CD4-positive, alpha-beta memory T cell (primary cell): Measurements from ENCODE around the gene AS3MT. TPM values are rescaled to one million over a fixed set of nuclear protein-coding genes. Genes with fewer than 3 reads are reported as not detected.
"Not testable (repeated sequence)": the region's sequence is repeated elsewhere in the genome, so short reads cannot be mapped to it uniquely, and the experiment has no call there.

Experiments used
- CTCF ChIA-PET: fragments of 350-600 bp; sonication (Branson Sonifier 250); formaldehyde crosslinking; loops from one replicate; lab custom pipeline; 2021; ENCODE audit warnings: inconsistent platforms; ENCODE audit not compliant: partially characterized antibody; lab: Charles Lee
- POLR2A ChIA-PET: fragments of 350-600 bp; sonication (Branson Sonifier 250); formaldehyde crosslinking; loops from one replicate; lab custom pipeline; 2021; ENCODE audit not compliant: partially characterized antibody; lab: Charles Lee
- DNase-seq, 5 donors: peaks; one replicate each; pipeline versions ENCODE4 v3.0.0 to v3.0.0-alpha.2; 2020 to 2022; ENCODE audit warnings: mixed read lengths in 1 of 5
- H3K27ac ChIP-seq: one replicate; pipeline ENCODE4 v1.7.0; 2013; ENCODE audit warnings: low read depth, low read length
- H3K27me3 ChIP-seq: 2 replicates; pipeline ENCODE4 v1.7.0; 2013; ENCODE audit warnings: mild to moderate bottlenecking, low read length, moderate library complexity; ENCODE audit not compliant: insufficient read depth
- H3K36me3 ChIP-seq: 2 replicates; pipeline ENCODE4 v1.7.0; 2013; ENCODE audit warnings: mild to moderate bottlenecking, low read length, moderate library complexity; ENCODE audit not compliant: insufficient read depth
- H3K4me1 ChIP-seq: 2 replicates; pipeline ENCODE4 v1.7.0; 2013; ENCODE audit warnings: mild to moderate bottlenecking, low read length, moderate library complexity; ENCODE audit not compliant: insufficient read depth
- H3K4me3 ChIP-seq, 2 donors: one replicate each; pipeline ENCODE4 v1.7.0; 2013; ENCODE audit warnings: low read length in 2 of 2, mild to moderate bottlenecking in 1 of 2
- H3K9me3 ChIP-seq, 2 donors: one replicate each; pipeline ENCODE4 v1.7.0; 2013; ENCODE audit warnings: low read length in 2 of 2, control low read depth in 1 of 2; ENCODE audit not compliant: control insufficient read depth in 1 of 2
- H3K27ac Mint-ChIP-seq, 7 donors: one replicate each; pipeline ENCODE4 v1.8.0; 2020 to 2021; ENCODE audit warnings: mixed read lengths in 7 of 7, mild to moderate bottlenecking in 6 of 7, inconsistent platforms in 3 of 7, moderate library complexity in 3 of 7
- H3K27me3 Mint-ChIP-seq, 2 donors: one replicate each; pipeline ENCODE4 v1.8.0; 2020 to 2021; ENCODE audit warnings: mixed read lengths in 2 of 2
- H3K36me3 Mint-ChIP-seq, 2 donors: one replicate each; pipeline ENCODE4 v1.8.0; 2020 to 2021; ENCODE audit warnings: mixed read lengths in 2 of 2, inconsistent platforms in 1 of 2, mild to moderate bottlenecking in 1 of 2
- H3K4me1 Mint-ChIP-seq, 4 donors: one replicate each; pipeline ENCODE4 v1.8.0; 2020 to 2021; ENCODE audit warnings: mixed read lengths in 4 of 4, mild to moderate bottlenecking in 1 of 4
- H3K4me3 Mint-ChIP-seq, 8 donors: one replicate each; pipeline ENCODE4 v1.8.0; 2020 to 2021; ENCODE audit warnings: mixed read lengths in 8 of 8, mild to moderate bottlenecking in 7 of 8, moderate library complexity in 6 of 8, inconsistent platforms in 3 of 8
- H3K9me3 Mint-ChIP-seq, 8 donors: one replicate each; pipeline ENCODE4 v1.8.0; 2020 to 2021; ENCODE audit warnings: mixed read lengths in 8 of 8, mild to moderate bottlenecking in 5 of 8, inconsistent platforms in 3 of 8, moderate library complexity in 1 of 8
- intact Hi-C: fragments of 100-400 bp; cut with micrococcal nuclease; formaldehyde crosslinking; loops from one replicate; pipeline ENCODE4 v1.15.1; 2023
- polyA plus RNA-seq, 2 donors: library from polyadenylated mRNA; unstranded; fragments of 300-500 nt; fragmentation: Illumina TruSeq; gene quantifications; one replicate each; pipeline ENCODE4 v1.2.3, GENCODE V29; 2021
- total RNA-seq, 2 experiments: library from RNA; stranded (reverse); gene quantifications; one replicate each; pipeline ENCODE4 v1.2.3, GENCODE V29; 2021

AS3MT gene, protein sequence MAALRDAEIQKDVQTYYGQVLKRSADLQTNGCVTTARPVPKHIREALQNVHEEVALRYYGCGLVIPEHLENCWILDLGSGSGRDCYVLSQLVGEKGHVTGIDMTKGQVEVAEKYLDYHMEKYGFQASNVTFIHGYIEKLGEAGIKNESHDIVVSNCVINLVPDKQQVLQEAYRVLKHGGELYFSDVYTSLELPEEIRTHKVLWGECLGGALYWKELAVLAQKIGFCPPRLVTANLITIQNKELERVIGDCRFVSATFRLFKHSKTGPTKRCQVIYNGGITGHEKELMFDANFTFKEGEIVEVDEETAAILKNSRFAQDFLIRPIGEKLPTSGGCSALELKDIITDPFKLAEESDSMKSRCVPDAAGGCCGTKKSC
- total RNA-seq (1 to 10 TPM; 2.3 TPM), polyA plus RNA-seq (under 1 TPM in 1 of 2 donors, not detected in 1; 0.14 TPM)

DNA sequence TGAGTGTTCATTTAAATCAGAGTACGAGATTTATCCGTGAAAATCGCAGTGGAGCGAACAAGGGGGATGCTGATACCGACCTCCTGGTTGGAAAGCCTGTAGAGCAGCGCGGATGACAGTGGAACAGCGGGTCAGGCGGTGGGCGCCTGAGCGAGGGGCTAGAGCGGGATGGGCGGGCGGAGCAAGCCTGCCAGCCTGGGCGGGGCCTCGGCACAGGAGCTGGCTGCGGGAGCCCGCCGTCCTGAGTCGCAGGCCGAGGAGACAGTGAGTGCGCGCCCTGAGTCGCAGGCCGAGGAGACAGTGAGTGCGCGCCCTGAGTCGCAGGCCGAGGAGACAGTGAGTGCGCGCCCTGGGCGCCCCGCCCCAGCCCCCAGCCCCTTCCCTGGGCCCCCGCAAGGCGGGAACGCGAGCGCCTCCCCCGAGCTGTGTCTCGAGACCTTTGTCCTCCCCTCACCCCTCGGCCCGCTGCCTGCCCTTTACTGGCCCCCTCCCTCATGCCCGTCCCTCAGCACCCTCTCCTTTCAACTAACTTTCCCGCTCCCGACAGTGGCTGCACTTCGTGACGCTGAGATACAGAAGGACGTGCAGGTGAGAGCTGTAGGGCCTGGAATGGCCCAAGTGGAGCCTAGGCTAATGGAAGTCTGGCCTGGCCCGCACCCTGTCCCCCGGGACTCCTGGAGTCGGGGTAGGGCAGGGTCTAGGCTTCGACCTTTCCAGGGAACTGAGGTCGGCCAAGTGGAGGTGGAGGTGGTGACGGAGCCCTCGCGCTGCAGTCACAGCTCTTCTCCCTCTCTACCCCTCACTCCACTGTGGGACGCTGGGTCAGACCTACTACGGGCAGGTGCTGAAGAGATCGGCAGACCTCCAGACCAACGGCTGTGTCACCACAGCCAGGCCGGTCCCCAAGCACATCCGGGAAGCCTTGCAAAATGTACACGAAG is at the start of gene AS3MT:
Gene AS3MT (plus strand): TSS at position 213 of the 941 bp plus-strand sequence. CDS start 123 bp downstream, at position 336.
- Histone ChIP-seq H3K9me3 (no peaks in the 10 kb centered on the region), H3K36me3 (no peaks in the 10 kb centered on the region), H3K27me3 (no peaks in the 10 kb centered on the region), H3K27ac (no peak within 1 kb of the TSS), H3K4me1 (no peaks in the 10 kb centered on the region), H3K4me3 (no peak within 1 kb of the TSS)
- POLR2A ChIA-PET: interaction anchor here (0.7 kb wide), 1 partner anchor 21 kb away, joined by 3 read pairs; no protein-coding TSS in a partner anchor
- peak within 1 kb of the TSS; percentile 10 to 81 (median 66) for H3K4me3 Mint-ChIP-seq
- peaks cover 6 to 11% of the 10 kb centered on the region in 2 donors for H3K36me3 Mint-ChIP-seq
- peaks cover 5 to 14% (median 10%) of the 10 kb centered on the region in 4 donors for H3K4me1 Mint-ChIP-seq
- intact Hi-C loops: no loop called here
- H3K27ac Mint-ChIP-seq: peak within 1 kb of the TSS in 2 of 7 donors; percentile 44 to 57
- DNase-seq: no peak
- H3K27me3 Mint-ChIP-seq: peaks cover 11 to 14% of the 10 kb centered on the region in 2 donors
- peaks cover 0 to 3% (median 0%) of the 10 kb centered on the region in 8 donors for H3K9me3 Mint-ChIP-seq
- CTCF ChIA-PET: no interaction called here

DNA sequence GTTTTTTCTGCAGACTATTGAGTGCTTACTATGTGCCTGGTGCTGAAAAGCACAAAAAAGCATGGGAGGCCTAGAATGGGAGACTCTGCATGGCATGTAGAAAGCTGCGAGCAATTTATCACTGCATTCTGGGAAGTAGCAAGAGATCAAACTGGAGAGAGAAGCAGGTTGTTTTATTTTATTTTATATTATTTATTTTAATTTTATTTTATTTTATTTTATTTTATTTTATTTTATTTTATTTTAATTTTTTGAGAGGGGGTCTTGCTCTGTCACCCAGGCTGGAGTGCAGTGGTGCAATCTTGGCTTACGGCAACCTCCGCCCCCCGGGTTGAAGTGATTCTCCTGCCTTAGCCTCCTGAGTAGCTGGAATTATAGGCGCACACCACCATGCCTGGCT is 49.3 kb upstream of the AS3MT start:
- H3K9me3 Mint-ChIP-seq, H3K27ac Mint-ChIP-seq, DNase-seq, H3K36me3 ChIP-seq, H3K4me3 ChIP-seq, H3K27me3 Mint-ChIP-seq, H3K27ac ChIP-seq, H3K36me3 Mint-ChIP-seq, intact Hi-C loops, H3K4me1 ChIP-seq, H3K27me3 ChIP-seq, H3K9me3 ChIP-seq, H3K4me3 Mint-ChIP-seq, H3K4me1 Mint-ChIP-seq: not testable (repeated sequence)
- POLR2A ChIA-PET: interaction anchor here (0.6 kb wide), 1 partner anchor 26 kb away, joined by 3 read pairs; no protein-coding TSS in a partner anchor
- CTCF ChIA-PET: interaction anchor here (1.2 kb wide), 1 partner anchor 14 kb away, joined by 3 read pairs; no protein-coding TSS in a partner anchor

DNA sequence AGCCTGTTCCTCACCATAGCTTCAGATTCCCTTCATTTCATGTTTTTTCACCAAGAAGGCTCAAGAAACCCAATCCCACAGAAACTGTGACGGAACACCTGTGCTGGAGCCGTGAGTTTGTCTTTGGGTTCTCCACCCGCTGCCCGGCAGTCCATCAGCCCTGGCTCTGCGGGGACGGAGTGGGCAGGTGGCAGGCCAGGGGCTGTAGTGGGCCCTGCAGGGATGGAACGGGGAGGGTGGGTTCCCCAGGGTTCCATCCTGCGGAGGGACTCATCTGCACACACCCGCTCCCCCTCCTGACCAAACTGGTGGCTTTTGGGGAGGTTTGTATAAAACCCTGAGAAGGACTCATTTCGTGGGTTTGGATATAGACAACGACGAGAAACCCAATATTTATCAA is 47.0 kb upstream of the AS3MT start:
- H3K36me3 ChIP-seq: no peaks in the 10 kb centered on the region

DNA sequence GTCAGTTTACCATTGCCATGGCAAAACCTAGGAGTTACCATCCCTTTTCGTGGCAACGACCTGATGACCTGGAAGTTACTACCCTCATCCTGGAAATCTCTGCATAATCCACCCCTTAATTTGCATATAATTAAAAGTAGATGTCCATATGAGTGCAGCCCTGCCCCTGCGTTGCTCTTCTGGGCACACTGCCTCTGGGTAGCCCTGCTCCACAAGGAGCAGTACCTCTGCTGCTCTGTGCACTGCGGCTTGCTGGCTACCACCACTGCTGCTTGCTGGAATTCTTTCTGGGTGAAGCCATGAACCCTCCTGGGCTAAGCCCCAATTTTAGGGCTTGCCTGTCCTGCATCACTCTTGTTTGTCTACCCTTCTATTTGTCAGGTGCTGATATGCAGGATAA is 44.6 kb upstream of the AS3MT start:
- H3K9me3 ChIP-seq: no peaks in the 10 kb centered on the region
- no peaks in the 10 kb centered on the region for H3K36me3 Mint-ChIP-seq
- H3K4me1 ChIP-seq: no peaks in the 10 kb centered on the region
- CTCF ChIA-PET: no interaction called here
- H3K4me3 ChIP-seq: no peak overlapping the region
- H3K4me1 Mint-ChIP-seq: peaks cover 0 to 1% (median 0%) of the 10 kb centered on the region in 4 donors
- POLR2A ChIA-PET: no interaction called here
- intact Hi-C loops: no loop called here
- no peak overlapping the region for H3K27ac Mint-ChIP-seq
- no peak for DNase-seq
- H3K27ac ChIP-seq: no peak overlapping the region
- no peak overlapping the region for H3K4me3 Mint-ChIP-seq
- H3K36me3 ChIP-seq: no peaks in the 10 kb centered on the region
- H3K27me3 Mint-ChIP-seq: peaks cover 0 to 2% of the 10 kb centered on the region in 2 donors
- no peaks in the 10 kb centered on the region for H3K9me3 Mint-ChIP-seq
- no peaks in the 10 kb centered on the region for H3K27me3 ChIP-seq

More for the DNA sequence above, 47.0 kb upstream of the AS3MT start:
- CTCF ChIA-PET: no interaction called here
- Mint-ChIP-seq H3K36me3 (no peaks in the 10 kb centered on the region), H3K27ac (no peak overlapping the region), H3K4me3 (no peak overlapping the region), H3K9me3 (no peaks in the 10 kb centered on the region), H3K4me1 (peaks cover 0 to 1% (median 0%) of the 10 kb centered on the region in 4 donors), H3K27me3 (peaks cover 0 to 2% of the 10 kb centered on the region in 2 donors)
- Histone ChIP-seq H3K4me3 (no peak overlapping the region), H3K27ac (no peak overlapping the region), H3K4me1 (no peaks in the 10 kb centered on the region), H3K27me3 (no peaks in the 10 kb centered on the region), H3K9me3 (no peaks in the 10 kb centered on the region)
- POLR2A ChIA-PET: no interaction called here
- no peak for DNase-seq
- intact Hi-C loops: no loop called here

DNA sequence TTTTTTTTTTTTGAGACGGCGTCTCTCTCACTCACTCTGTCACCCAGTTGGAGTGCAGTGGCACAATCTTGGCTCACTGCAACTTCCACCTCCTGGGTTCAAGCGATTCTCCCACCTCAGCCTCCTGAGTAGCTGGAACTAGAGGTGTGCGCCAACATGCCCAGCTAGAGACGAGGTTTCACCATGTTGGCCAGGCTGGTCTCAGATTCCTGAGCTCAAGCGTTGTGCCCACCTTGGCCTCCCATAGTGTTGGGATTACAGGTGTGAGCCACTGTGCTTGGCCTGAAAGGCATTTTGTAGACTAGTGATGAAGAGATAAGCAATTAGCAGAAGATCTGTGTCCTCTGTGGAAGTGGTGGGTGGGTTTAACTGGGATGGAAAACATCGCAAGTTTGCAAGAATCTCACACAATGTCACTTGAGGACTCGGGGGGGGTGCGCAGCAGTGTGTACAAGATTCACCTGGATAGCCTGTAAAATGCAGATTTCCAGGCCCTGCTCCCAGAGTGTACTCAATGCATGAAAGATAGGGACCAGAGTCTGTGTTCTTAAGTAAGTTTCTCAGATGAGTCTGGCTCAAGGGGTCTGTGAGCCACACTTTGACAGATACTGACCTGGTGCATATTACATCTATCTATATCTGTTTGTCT is 43.0 kb upstream of the AS3MT start:
- Histone ChIP-seq H3K9me3 (no peaks in the 10 kb centered on the region), H3K36me3 (no peaks in the 10 kb centered on the region), H3K4me1 (no peaks in the 10 kb centered on the region), H3K27ac (no peak overlapping the region), H3K4me3 (no peak overlapping the region), H3K27me3 (no peaks in the 10 kb centered on the region)
- H3K27ac Mint-ChIP-seq: no peak overlapping the region
- intact Hi-C loops: no loop called here
- POLR2A ChIA-PET: no interaction called here
- H3K9me3 Mint-ChIP-seq: no peaks in the 10 kb centered on the region
- H3K27me3 Mint-ChIP-seq: peaks cover 0 to 2% of the 10 kb centered on the region in 2 donors
- no peak overlapping the region for H3K4me3 Mint-ChIP-seq
- no peak for DNase-seq
- CTCF ChIA-PET: interaction anchor here (0.7 kb wide), 1 partner anchor 12 kb away, joined by 5 read pairs; no protein-coding TSS in a partner anchor
- H3K36me3 Mint-ChIP-seq: no peaks in the 10 kb centered on the region
- peaks cover 0 to 1% (median 0%) of the 10 kb centered on the region in 4 donors for H3K4me1 Mint-ChIP-seq

DNA sequence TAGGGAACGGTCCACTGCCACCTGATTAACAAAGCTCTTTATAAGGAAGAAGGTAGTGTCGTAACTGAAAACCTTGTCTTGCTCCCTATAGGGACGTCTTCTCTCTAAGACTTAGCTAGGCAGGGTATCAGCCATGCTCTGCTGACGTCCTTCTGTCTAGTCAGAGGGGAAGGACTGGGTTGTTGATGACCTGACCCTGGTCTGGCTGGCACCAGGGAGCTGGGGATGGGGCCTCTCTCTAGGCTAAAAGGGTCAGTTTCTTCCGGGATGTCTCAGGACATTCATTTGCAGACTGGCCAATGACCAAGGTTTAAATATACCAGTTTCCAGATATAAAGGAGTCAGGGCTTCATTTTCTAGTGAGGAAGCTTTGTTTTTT is 41.7 kb upstream of the AS3MT start:
- H3K27me3 ChIP-seq: no peaks in the 10 kb centered on the region
- Mint-ChIP-seq H3K4me3 (no peak overlapping the region), H3K27ac (no peak overlapping the region), H3K9me3 (no peaks in the 10 kb centered on the region), H3K36me3 (no peaks in the 10 kb centered on the region), H3K27me3 (peaks cover 0 to 2% of the 10 kb centered on the region in 2 donors), H3K4me1 (peaks cover 0 to 1% (median 0%) of the 10 kb centered on the region in 4 donors)
- DNase-seq: no peak
- no peaks in the 10 kb centered on the region for H3K36me3 ChIP-seq
- ChIA-PET POLR2A (no interaction called here), CTCF (interaction anchor here (0.9 to 1.0 kb wide), 2 partner anchors 10 to 416 kb away, joined by 3 to 6 read pairs; partner anchors contain the start of gene CYP17A1)
- no peak overlapping the region for H3K4me3 ChIP-seq
- intact Hi-C loops: no loop called here
- H3K27ac ChIP-seq: no peak overlapping the region
- no peaks in the 10 kb centered on the region for H3K4me1 ChIP-seq
- H3K9me3 ChIP-seq: no peaks in the 10 kb centered on the region
